Measurements from ENCODE around the gene MTRF1L. TPM values are rescaled to one million over a fixed set of nuclear protein-coding genes. Genes with fewer than 3 reads are reported as not detected.

MTRF1L gene
- total RNA-seq, 2 donors from 2014 or later, result 17.3 to 18.7 TPM

DNA sequence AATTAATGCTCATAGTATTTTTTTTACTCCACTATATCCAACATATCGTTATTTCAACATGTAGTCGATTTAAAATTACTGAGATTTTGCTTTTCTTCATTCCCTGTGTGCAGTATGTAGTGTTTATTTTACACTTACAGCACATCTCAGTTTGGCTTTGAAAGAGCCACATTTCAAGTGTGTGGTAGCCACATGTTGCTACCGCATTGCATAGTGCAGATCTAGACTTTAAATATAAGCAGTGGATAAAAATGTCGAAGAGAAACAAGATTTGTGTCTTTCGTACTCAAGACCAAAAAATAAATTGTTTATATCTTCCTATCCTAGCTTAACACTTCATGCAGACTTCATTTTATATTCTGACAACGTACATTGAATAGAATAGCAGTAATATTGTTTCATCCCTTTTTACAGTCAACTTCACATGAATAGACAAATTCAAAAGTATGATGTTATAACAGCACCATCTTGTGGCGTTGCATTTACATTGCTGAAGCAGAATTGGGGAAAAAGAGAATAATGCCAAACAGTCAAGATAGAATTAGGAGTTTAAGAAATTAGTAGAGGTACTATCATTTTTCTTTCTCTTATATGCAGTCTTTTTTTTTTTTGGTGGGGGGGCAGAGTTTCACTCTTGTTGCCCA lies 49.5 kb downstream of the MTRF1L start:
- Mint-ChIP-seq H3K4me3 (no peak overlapping the region), H3K4me1 (peaks cover 2% of the 10 kb centered on the region), H3K36me3 (ENCODE audit: low read depth) (no peaks in the 10 kb centered on the region), H3K27me3 (ENCODE audit: insufficient read depth) (no peaks in the 10 kb centered on the region), H3K9me3 (peaks cover 4% of the 10 kb centered on the region), H3K27ac (no peak overlapping the region)
- DNase-seq, result no peak
- Histone ChIP-seq H3K9me3 (ENCODE audit: control insufficient read depth, low read length) (peaks cover 9% of the 10 kb centered on the region), H3K9ac (ENCODE audit: extremely low read depth, low read length, poor library complexity, severe bottlenecking) (no peak overlapping the region), H3K36me3 (ENCODE audit: control insufficient read depth, insufficient read depth, low read length) (no peaks in the 10 kb centered on the region), H3K27me3 (ENCODE audit: control insufficient read depth, insufficient read depth, low read length, poor library complexity, severe bottlenecking) (no peaks in the 10 kb centered on the region), H3K4me3 (ENCODE audit: low read length) (no peak overlapping the region), H3K4me1 (ENCODE audit: control insufficient read depth, insufficient read depth, low read length) (no peaks in the 10 kb centered on the region), H3K27ac (ENCODE audit: low read depth, low read length) (no peak overlapping the region)
- WGBS, 2 experiments (ENCODE audit: insufficient coverage in 1 of 2, insufficient read length in 1 of 2), result 50 to 74% methylated on average over 1 to 7 of the region's 7 CpGs
- TF ChIP-seq, protein P1, sequence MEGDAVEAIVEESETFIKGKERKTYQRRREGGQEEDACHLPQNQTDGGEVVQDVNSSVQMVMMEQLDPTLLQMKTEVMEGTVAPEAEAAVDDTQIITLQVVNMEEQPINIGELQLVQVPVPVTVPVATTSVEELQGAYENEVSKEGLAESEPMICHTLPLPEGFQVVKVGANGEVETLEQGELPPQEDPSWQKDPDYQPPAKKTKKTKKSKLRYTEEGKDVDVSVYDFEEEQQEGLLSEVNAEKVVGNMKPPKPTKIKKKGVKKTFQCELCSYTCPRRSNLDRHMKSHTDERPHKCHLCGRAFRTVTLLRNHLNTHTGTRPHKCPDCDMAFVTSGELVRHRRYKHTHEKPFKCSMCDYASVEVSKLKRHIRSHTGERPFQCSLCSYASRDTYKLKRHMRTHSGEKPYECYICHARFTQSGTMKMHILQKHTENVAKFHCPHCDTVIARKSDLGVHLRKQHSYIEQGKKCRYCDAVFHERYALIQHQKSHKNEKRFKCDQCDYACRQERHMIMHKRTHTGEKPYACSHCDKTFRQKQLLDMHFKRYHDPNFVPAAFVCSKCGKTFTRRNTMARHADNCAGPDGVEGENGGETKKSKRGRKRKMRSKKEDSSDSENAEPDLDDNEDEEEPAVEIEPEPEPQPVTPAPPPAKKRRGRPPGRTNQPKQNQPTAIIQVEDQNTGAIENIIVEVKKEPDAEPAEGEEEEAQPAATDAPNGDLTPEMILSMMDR (conservative IDR thresholded peaks at IDR 0.05), result peak; percentile 80

DNA sequence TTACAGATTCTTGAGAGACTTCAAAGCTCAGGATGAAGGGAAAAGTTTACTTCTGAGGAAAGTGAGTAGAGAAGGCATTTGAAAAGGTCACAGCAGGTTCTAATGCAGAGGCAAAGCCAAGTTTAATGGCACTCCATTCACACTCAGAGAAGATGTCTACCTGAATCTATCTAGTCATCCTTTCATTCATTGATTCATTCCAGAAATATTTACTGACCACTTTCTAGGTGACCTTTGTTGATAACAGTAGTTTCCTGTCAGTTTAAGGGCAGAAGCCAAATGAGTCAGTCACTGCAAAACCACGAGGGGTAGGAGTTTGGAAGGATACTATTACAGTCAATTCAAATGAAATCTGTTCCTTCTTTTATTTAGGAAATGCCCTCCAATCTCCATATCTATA lies 50.5 kb downstream of the MTRF1L start:
- Mint-ChIP-seq H3K27ac (no peak overlapping the region), H3K36me3 (ENCODE audit: low read depth) (no peaks in the 10 kb centered on the region), H3K27me3 (ENCODE audit: insufficient read depth) (no peaks in the 10 kb centered on the region), H3K4me1 (peaks cover 2% of the 10 kb centered on the region), H3K9me3 (peaks cover 4% of the 10 kb centered on the region), H3K4me3 (no peak overlapping the region)
- Histone ChIP-seq H3K36me3 (ENCODE audit: control insufficient read depth, insufficient read depth, low read length) (no peaks in the 10 kb centered on the region), H3K4me3 (ENCODE audit: low read length) (no peak overlapping the region), H3K9me3 (ENCODE audit: control insufficient read depth, low read length) (peaks cover 9% of the 10 kb centered on the region), H3K27ac (ENCODE audit: low read depth, low read length) (no peak overlapping the region), H3K9ac (ENCODE audit: extremely low read depth, low read length, poor library complexity, severe bottlenecking) (no peak overlapping the region), H3K27me3 (ENCODE audit: control insufficient read depth, insufficient read depth, low read length, poor library complexity, severe bottlenecking) (no peaks in the 10 kb centered on the region), H3K4me1 (ENCODE audit: control insufficient read depth, insufficient read depth, low read length) (no peaks in the 10 kb centered on the region)
- no peak for DNase-seq
- TF ChIP-seq, protein P1 (conservative IDR thresholded peaks at IDR 0.05), result no peak
- WGBS, 2 experiments (ENCODE audit: insufficient coverage in 1 of 2, insufficient read length in 1 of 2), result 75% methylated on average over 1 of the region's 1 CpG; no CpG with 5 or more reads in 1 of the 2 experiments

DNA sequence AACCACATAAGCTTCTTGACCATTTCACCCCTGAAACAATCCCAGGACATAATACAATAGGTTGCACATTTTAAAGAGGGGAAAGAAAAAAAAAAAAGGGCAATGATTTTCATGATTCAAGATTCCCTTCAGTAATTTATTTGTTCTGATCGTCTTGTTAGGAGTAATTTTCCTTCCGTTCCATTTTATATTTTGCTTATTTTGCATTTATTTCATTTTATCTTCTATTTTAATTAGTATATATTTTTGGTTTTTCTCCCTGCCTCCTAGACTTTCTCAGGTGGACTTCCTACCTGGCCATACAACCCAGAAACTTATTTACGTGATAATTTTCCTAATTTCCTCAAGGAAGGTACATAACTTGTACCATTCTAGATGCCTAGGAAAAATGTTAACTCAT lies 52.3 kb downstream of the MTRF1L start:
- DNase-seq, result no peak
- Histone ChIP-seq H3K4me3 (ENCODE audit: low read length) (no peak overlapping the region), H3K9ac (ENCODE audit: extremely low read depth, low read length, poor library complexity, severe bottlenecking) (no peak overlapping the region), H3K4me1 (ENCODE audit: control insufficient read depth, insufficient read depth, low read length) (no peaks in the 10 kb centered on the region), H3K9me3 (ENCODE audit: control insufficient read depth, low read length) (no peaks in the 10 kb centered on the region), H3K36me3 (ENCODE audit: control insufficient read depth, insufficient read depth, low read length) (no peaks in the 10 kb centered on the region), H3K27me3 (ENCODE audit: control insufficient read depth, insufficient read depth, low read length, poor library complexity, severe bottlenecking) (no peaks in the 10 kb centered on the region), H3K27ac (ENCODE audit: low read depth, low read length) (no peak overlapping the region)
- no peaks in the 10 kb centered on the region for H3K9me3 Mint-ChIP-seq
- no peak overlapping the region for H3K4me3 Mint-ChIP-seq
- 92 to 100% methylated on average over 1 of the region's 3 CpGs for WGBS, 2 experiments (ENCODE audit: insufficient coverage in 1 of 2, insufficient read length in 1 of 2)
- H3K27ac Mint-ChIP-seq, result no peak overlapping the region
- no peaks in the 10 kb centered on the region for H3K27me3 Mint-ChIP-seq (ENCODE audit: insufficient read depth)
- TF ChIP-seq, protein P1 (conservative IDR thresholded peaks at IDR 0.05), result no peak
- no peaks in the 10 kb centered on the region for H3K36me3 Mint-ChIP-seq (ENCODE audit: low read depth)
- peaks cover 2% of the 10 kb centered on the region for H3K4me1 Mint-ChIP-seq

Measured in endodermal cell (in vitro differentiated cells).